B cell (primary cell): Measurements from ENCODE around the gene ALDH4A1. TPM values are rescaled to one million over a fixed set of nuclear protein-coding genes. Genes with fewer than 3 reads are reported as not detected.

Experiments used
- ATAC-seq: fragments of 200-7000 bp; cut with Tn5 transposase; one replicate; pipeline ENCODE4 v1.10.0; 2021; ENCODE audit warnings: low read depth, mild to moderate bottlenecking, moderate number of reproducible peaks, moderate library complexity
- CTCF ChIA-PET: fragments of 350-600 bp; sonication (Branson Sonifier 250); formaldehyde crosslinking; loops from one replicate; lab custom pipeline; 2021; ENCODE audit warnings: antibody characterized with exemption, inconsistent platforms; lab: Charles Lee
- POLR2A ChIA-PET: fragments of 350-600 bp; sonication (Branson Sonifier 250); formaldehyde crosslinking; loops from one replicate; lab custom pipeline; 2021; ENCODE audit warnings: antibody characterized with exemption; lab: Charles Lee
- DNase-seq: peaks from one replicate; pipeline ENCODE4 v3.0.0; 2013
- H2AFZ ChIP-seq: 2 replicates; pipeline ENCODE4 v1.6.1; 2012; ENCODE audit warnings: mild to moderate bottlenecking, low read depth, low read length; ENCODE audit not compliant: insufficient read depth, poor library complexity, severe bottlenecking
- H3K27ac ChIP-seq, 2 donors: 1 replicate in 1 of 2; 2 replicates in 1 of 2; pipeline ENCODE4 v1.5.1; 2012 to 2013; ENCODE audit warnings: low read length in 2 of 2, mild to moderate bottlenecking in 2 of 2, moderate library complexity in 1 of 2
- H3K27me3 ChIP-seq, 4 experiments: fragments of 200-600 bp in 1 of 4; sonication (generic) in 1 of 4; replicated peaks in 1 of 4; 1 replicate in 2 of 4; 2 replicates in 2 of 4; pipeline versions ENCODE4 v1.6.1 to v1.7.0; 2013 to 2016; ENCODE audit warnings: low read length in 3 of 4, mild to moderate bottlenecking in 2 of 4, mixed read lengths in 1 of 4, moderate library complexity in 1 of 4; ENCODE audit not compliant: insufficient read depth in 4 of 4, control insufficient read depth in 3 of 4; ENCODE audit errors: control extremely low read depth in 1 of 4
- H3K36me3 ChIP-seq, 2 experiments: replicated peaks in 1 of 2; 1 replicate in 1 of 2; 2 replicates in 1 of 2; pipeline versions ENCODE4 v1.6.1 to v1.7.1; 2013; ENCODE audit warnings: low read length in 1 of 2; ENCODE audit not compliant: insufficient read depth in 2 of 2, control insufficient read depth in 1 of 2; ENCODE audit errors: control extremely low read depth in 1 of 2, extremely low read depth in 1 of 2
- H3K4me1 ChIP-seq, 2 donors: fragments of 200-600 bp in 1 of 2; sonication (generic) in 1 of 2; 1 replicate in 1 of 2; 2 replicates in 1 of 2; pipeline versions ENCODE4 v1.5.1 to v1.6.1; 2013 to 2017; ENCODE audit warnings: low read length in 2 of 2; ENCODE audit not compliant: control insufficient read depth in 2 of 2, insufficient read depth in 2 of 2
- H3K4me2 ChIP-seq: replicated peaks from 2 replicates; pipeline ENCODE3; 2012; ENCODE audit warnings: mild to moderate bottlenecking, low read depth, low read length; ENCODE audit not compliant: poor library complexity, severe bottlenecking
- H3K4me3 ChIP-seq, 5 experiments: fragments of 200-600 bp in 1 of 5; sonication (generic) in 1 of 5; 1 replicate in 3 of 5; 2 replicates in 2 of 5; pipeline versions ENCODE4 v1.5.1 to v1.7.0; 2011 to 2016; ENCODE audit warnings: low read length in 4 of 5, mild to moderate bottlenecking in 4 of 5, low read depth in 2 of 5, control low read depth in 1 of 5, moderate library complexity in 1 of 5; ENCODE audit not compliant: insufficient read depth in 1 of 5; ENCODE audit errors: control extremely low read depth in 1 of 5, extremely low read depth in 1 of 5
- H3K79me2 ChIP-seq: fragments of 200-600 bp; sonication (generic); one replicate; pipeline ENCODE4 v1.6.0; 2016; ENCODE audit warnings: low read length; ENCODE audit not compliant: control insufficient read depth, insufficient read depth
- H3K9ac ChIP-seq: fragments of 200-600 bp; sonication (generic); 2 replicates; pipeline ENCODE4 v1.6.1; 2017; ENCODE audit warnings: mild to moderate bottlenecking, low read length, moderate library complexity
- H3K9me3 ChIP-seq, 3 donors: one replicate each; pipeline versions ENCODE4 v1.6.1 to v1.7.1; 2013; ENCODE audit warnings: low read length in 2 of 3; ENCODE audit not compliant: control insufficient read depth in 2 of 3, insufficient read depth in 1 of 3; ENCODE audit errors: control extremely low read depth in 1 of 3
- H4K20me1 ChIP-seq: 2 replicates; pipeline ENCODE4 v1.6.0; 2012; ENCODE audit warnings: mild to moderate bottlenecking, low read length; ENCODE audit not compliant: insufficient read depth, control insufficient read depth, poor library complexity, severe bottlenecking
- H3K27ac Mint-ChIP-seq: one replicate; pipeline ENCODE4 v1.8.0; 2021; ENCODE audit warnings: mixed read lengths
- H3K27me3 Mint-ChIP-seq: one replicate; pipeline ENCODE4 v1.8.0; 2021; ENCODE audit warnings: mixed read lengths
- H3K4me1 Mint-ChIP-seq: one replicate; pipeline ENCODE4 v1.8.0; 2021; ENCODE audit warnings: mixed read lengths
- H3K4me3 Mint-ChIP-seq: one replicate; pipeline ENCODE4 v1.8.0; 2021; ENCODE audit warnings: mixed read lengths
- H3K9me3 Mint-ChIP-seq: one replicate; pipeline ENCODE4 v1.8.0; 2022; ENCODE audit warnings: mixed read lengths; ENCODE audit not compliant: insufficient read depth
- EZH2 ChIP-seq: IDR thresholded peaks from 2 replicates; pipeline ENCODE4 v1.6.1; 2012; ENCODE audit warnings: borderline replicate concordance, low read depth, mild to moderate bottlenecking, moderate library complexity, low read length; ENCODE audit not compliant: insufficient read depth, poor library complexity, severe bottlenecking
- WGBS: methylation state at CpG from one replicate; pipeline ENCODE4 v1.1.5; 2013; ENCODE audit warnings: missing lambda C conversion rate; ENCODE audit not compliant: insufficient coverage; 5-methylcytosine and 5-hydroxymethylcytosine counted together
- intact Hi-C: fragments of 100-400 bp; cut with micrococcal nuclease; formaldehyde crosslinking; loops from one replicate; pipeline ENCODE4 v1.10.0; 2022
- polyA plus RNA-seq: library from polyadenylated mRNA; depleted of rRNA; stranded (reverse); fragments of >200 nt; gene quantifications from 2 replicates; pipeline ENCODE4 v1.2.3, GENCODE V29; 2012
- total RNA-seq, 2 donors: library from RNA; stranded (reverse); fragments of 120-200 nt in 1 of 2; gene quantifications; 1 replicate in 1 of 2; 2 replicates in 1 of 2; pipeline versions ENCODE4 v1.2.3 to v1.2.4, GENCODE V29; 2013 to 2022
- TF ChIP-seq, protein P1 (sequence below): fragments of 200-600 bp; IDR thresholded peaks from one replicate; pipeline ENCODE4 v1.8.0; 2022; ENCODE audit warnings: antibody characterized with exemption, mild to moderate bottlenecking

ALDH4A1 gene
- total and polyA plus RNA-seq, 2 donors (not counting 1 experiment from before 2014, with no cell fraction given) = 2.7 to 3.4 TPM

DNA sequence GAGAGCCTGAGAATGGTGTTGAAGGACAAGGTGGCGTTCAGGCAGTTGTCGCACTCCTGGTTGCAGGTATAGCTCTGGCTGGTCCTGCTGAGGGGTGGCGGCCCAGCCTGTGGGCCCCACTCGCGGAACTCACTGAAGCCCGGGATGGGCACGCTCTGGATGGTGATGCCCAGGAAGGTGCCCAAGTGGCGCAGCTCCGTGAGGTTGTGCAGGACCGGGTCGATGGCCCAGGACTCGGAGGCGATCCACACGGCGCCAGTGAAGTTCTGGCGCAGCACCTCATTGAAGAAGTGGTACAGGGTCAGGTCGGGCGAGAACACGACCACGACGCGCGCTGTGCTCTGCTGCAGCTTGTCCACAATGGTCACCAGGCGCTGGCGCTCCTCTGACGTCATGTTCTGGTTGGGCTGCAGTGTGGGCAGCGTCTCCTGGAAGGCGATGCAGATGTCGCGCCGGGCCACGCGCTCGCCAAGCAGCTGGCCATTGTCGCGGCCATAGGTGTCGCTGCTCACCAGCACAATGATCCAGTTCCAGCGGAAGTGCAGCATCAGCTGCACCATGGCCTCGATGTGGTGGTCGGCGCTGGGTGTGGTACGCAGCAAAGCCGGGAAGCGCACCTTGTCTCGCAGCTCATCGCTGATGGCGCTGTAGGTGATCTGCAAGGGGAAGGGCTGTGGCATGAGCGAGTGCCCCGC is 47.9 kb downstream of the ALDH4A1 start:
- no peaks in the 10 kb centered on the region for H3K9me3 Mint-ChIP-seq
- peaks cover 13% of the 10 kb centered on the region for H3K27me3 Mint-ChIP-seq
- WGBS = 91% methylated on average over 49 of the region's 49 CpGs
- Histone ChIP-seq H3K79me2 (no peaks in the 10 kb centered on the region), H2AFZ (no peak overlapping the region), H3K27me3 (peaks cover 0 to 3% (median 1%) of the 10 kb centered on the region in 4 experiments), H3K36me3 (no peaks in the 10 kb centered on the region), H3K4me2 (no peak overlapping the region), H3K9ac (no peak overlapping the region), H3K9me3 (no peaks in the 10 kb centered on the region), H3K4me3 (no peak overlapping the region), H4K20me1 (no peaks in the 10 kb centered on the region), H3K27ac (no peak overlapping the region), H3K4me1 (no peaks in the 10 kb centered on the region)
- H3K4me1 Mint-ChIP-seq = no peaks in the 10 kb centered on the region
- intact Hi-C loops = no loop called here
- DNase-seq (no peak), ATAC-seq (no peak)
- TF ChIP-seq EZH2 = no peak
- TF ChIP-seq, protein P1, sequence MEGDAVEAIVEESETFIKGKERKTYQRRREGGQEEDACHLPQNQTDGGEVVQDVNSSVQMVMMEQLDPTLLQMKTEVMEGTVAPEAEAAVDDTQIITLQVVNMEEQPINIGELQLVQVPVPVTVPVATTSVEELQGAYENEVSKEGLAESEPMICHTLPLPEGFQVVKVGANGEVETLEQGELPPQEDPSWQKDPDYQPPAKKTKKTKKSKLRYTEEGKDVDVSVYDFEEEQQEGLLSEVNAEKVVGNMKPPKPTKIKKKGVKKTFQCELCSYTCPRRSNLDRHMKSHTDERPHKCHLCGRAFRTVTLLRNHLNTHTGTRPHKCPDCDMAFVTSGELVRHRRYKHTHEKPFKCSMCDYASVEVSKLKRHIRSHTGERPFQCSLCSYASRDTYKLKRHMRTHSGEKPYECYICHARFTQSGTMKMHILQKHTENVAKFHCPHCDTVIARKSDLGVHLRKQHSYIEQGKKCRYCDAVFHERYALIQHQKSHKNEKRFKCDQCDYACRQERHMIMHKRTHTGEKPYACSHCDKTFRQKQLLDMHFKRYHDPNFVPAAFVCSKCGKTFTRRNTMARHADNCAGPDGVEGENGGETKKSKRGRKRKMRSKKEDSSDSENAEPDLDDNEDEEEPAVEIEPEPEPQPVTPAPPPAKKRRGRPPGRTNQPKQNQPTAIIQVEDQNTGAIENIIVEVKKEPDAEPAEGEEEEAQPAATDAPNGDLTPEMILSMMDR = no peak
- no peak overlapping the region for H3K27ac Mint-ChIP-seq
- ChIA-PET POLR2A (no interaction called here), CTCF (no interaction called here)
- no peak overlapping the region for H3K4me3 Mint-ChIP-seq

DNA sequence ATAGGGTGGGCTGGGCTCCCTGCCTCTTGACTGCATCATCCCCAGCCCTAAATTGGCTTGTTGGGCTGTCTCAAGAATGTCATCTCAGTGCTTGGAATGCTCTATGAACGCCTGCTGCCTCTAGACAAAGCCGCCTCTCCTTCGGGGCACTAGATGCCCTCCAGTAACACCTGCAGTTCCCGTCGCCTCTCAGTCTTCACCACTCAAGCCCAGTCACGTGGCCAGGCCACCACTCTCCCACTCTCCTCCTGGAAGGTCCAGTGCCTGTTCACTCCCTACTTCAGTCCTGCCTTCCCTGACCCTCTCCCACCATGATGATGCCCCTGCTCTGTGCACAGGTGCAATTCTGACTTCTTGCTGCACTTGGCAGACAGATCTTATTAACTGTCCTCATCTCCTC is 49.9 kb downstream of the ALDH4A1 start:
- Mint-ChIP-seq H3K27ac (no peak overlapping the region), H3K27me3 (peaks cover 16% of the 10 kb centered on the region), H3K4me1 (no peaks in the 10 kb centered on the region), H3K4me3 (no peak overlapping the region), H3K9me3 (no peaks in the 10 kb centered on the region)
- Histone ChIP-seq H3K79me2 (no peaks in the 10 kb centered on the region), H3K36me3 (no peaks in the 10 kb centered on the region), H3K4me3 (no peak overlapping the region), H2AFZ (no peak overlapping the region), H3K4me2 (no peak overlapping the region), H3K27me3 (peaks cover 0 to 3% (median 1%) of the 10 kb centered on the region in 4 experiments), H3K9me3 (peaks cover 0 to 2% (median 0%) of the 10 kb centered on the region in 3 donors), H3K9ac (no peak overlapping the region), H3K27ac (no peak overlapping the region), H4K20me1 (no peaks in the 10 kb centered on the region), H3K4me1 (no peaks in the 10 kb centered on the region)
- DNase-seq = no peak
- TF ChIP-seq, protein P1 = no peak
- TF ChIP-seq EZH2 = no peak
- intact Hi-C loops = no loop called here
- ChIA-PET POLR2A (no interaction called here), CTCF (no interaction called here)
- WGBS = 64% methylated on average over 5 of the region's 6 CpGs
- ATAC-seq = no peak
